ENCODE measurements around the gene MRTFA.

Gene MRTFA

GRCh38 chr22:40376149-40376548 is 260.4 kb downstream of the MRTFA start:
- DNase-seq, result no peak

DNA sequence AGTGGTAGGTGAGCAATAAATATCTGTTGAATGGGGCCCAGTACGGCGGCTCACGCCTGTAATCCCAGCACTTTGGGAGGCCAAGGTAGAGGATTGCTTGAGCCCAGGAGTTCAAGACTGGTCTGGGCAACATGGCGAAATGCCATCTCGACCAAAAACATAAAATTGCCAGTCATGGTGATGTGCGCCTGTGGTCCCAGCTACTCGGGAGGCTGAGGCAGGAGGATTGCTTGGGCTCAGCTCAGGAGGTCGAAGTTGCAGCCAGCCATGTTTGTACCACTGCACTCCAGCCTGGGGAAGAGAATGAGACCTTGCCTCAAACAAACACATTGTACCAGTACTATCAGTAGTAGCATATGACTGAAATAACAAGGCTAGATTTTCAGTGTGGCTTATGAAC is 262.0 kb downstream of the MRTFA start:
- no peak for DNase-seq

- DNase-seq, result no peak
Measured at GRCh38 chr22:40368836-40369235, 267.7 kb downstream of the MRTFA start.

GRCh38 chr22:40368016-40368415 is 268.5 kb downstream of the MRTFA start:
- no peak for DNase-seq

DNA sequence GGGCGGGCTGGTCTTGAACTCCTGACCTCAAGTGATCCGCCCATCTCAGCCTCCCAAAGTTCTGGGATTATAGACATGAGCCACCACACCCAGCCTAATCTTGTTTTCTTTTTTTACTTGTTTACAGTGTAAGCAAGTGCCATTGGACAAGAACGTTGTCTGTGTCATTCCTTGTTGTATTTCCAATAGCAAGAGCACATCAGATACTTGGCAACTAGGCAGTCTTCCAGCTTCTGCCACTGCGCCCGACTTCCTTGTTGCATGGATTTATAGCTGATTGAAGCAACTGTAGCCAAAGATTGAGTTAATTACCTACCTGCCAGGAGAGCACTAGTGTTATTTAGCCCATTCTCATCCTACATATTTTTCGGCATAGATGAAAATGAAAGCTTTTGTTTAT is 269.2 kb downstream of the MRTFA start:
- no peak for DNase-seq

DNA sequence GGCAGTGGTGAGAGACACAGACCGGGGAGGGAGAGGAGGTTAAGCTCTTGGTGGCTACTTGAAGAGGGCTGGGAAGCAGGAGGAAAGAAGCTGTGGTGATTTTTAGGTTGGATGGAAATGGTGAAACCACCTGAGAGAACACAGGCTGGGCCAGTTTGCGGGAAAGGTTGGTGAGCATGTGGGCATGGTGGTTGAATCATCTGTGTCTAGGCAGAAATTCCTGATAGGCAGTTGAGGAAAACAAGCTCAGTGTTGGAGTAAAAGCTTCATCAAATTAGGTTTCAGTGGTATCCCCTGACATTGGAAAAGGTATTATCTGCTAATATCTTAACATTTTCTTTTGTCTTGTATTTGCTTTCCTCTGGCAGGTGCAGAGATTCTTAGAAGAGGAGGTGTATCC is 270.5 kb downstream of the MRTFA start:
- DNase-seq, result no peak

DNA sequence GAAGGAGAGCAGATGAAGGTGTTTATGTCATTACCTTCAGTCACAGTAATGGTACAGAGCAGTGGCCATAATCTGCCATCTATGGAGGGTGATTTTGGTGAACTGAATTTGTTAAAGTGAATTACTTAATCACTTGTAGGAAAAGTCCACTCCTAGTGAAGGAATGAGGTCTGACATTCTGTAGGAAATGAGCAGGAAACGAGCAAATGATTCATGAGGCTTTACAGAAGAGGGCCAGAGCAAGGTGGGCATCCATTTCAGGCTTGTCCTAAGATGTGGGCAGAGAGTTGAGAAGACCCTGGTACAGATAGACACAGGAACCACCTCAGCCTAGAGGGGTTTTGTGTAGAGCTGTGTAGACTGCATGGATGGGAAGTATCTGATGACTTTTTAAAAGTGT is 272.1 kb downstream of the MRTFA start:
- no peak for DNase-seq

DNA sequence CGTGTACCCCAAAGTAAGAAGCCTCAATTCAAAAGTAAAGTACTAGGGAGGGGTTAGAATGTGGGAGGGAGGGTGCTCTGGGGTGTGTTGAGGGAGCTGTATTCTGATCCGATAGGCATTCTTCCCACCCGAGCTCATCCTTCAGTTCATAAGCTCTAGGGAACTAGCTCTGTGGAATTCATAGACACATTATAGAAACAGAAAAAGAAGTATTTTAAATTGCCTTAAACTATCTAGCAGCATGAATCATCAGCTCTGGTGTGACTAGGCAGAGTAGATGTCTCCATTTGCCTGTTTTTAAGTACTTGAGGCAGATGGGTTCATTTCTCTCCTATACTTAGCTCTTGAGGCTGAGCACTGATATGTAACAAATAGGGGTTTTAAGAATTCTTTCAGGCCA is 273.5 kb downstream of the MRTFA start:
- no peak for DNase-seq

- DNase-seq, result no peak
Measured at GRCh38 chr22:40361100-40361499, 275.4 kb downstream of the MRTFA start.

Measured in Kasumi-1 (cell line).